ENCODE data around the gene ZNF587.

DNA sequence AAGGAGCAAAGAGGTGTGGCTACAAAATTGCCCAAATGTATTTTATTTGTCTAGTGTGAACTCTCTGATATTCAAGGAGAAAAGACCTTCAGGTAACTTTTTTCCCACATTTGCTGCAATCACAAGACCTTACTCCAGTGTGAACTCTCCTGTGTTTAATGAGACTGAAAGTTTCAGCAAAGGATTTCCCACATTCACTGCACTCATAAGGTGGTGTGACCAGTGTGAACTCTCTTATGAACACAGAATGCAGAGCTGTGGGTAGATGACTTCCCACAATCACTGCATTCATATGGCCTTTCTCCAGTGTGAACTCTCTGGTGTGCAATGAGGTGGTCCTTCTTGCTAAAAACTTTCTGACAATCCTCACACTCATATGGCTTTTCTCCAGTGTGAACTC is 22.8 kb downstream of the ZNF587 start:
- TF ChIP-seq, protein P1, sequence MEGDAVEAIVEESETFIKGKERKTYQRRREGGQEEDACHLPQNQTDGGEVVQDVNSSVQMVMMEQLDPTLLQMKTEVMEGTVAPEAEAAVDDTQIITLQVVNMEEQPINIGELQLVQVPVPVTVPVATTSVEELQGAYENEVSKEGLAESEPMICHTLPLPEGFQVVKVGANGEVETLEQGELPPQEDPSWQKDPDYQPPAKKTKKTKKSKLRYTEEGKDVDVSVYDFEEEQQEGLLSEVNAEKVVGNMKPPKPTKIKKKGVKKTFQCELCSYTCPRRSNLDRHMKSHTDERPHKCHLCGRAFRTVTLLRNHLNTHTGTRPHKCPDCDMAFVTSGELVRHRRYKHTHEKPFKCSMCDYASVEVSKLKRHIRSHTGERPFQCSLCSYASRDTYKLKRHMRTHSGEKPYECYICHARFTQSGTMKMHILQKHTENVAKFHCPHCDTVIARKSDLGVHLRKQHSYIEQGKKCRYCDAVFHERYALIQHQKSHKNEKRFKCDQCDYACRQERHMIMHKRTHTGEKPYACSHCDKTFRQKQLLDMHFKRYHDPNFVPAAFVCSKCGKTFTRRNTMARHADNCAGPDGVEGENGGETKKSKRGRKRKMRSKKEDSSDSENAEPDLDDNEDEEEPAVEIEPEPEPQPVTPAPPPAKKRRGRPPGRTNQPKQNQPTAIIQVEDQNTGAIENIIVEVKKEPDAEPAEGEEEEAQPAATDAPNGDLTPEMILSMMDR (IDR thresholded peaks at IDR 0.05) = no peak
- no peak for TF ChIP-seq POLR2A (IDR thresholded peaks at IDR 0.05)

All from body of pancreas (tissue), 4 donors.